Middle frontal gyrus (tissue), 1 donor: Measurements from ENCODE around the gene ANKRD1.
A peak's percentile ranks its signal among the peaks of the same experiment; 100 is the strongest.
"Not testable (repeated sequence)": the region's sequence is repeated elsewhere in the genome, so short reads cannot be mapped to it uniquely, and the experiment has no call there.

Source experiments
- DNase-seq: peaks from one replicate; pipeline ENCODE4 v3.0.0-alpha.2; 2015; ENCODE audit warnings: low spot score; ENCODE audit errors: extremely low spot score

Gene ANKRD1

DNA sequence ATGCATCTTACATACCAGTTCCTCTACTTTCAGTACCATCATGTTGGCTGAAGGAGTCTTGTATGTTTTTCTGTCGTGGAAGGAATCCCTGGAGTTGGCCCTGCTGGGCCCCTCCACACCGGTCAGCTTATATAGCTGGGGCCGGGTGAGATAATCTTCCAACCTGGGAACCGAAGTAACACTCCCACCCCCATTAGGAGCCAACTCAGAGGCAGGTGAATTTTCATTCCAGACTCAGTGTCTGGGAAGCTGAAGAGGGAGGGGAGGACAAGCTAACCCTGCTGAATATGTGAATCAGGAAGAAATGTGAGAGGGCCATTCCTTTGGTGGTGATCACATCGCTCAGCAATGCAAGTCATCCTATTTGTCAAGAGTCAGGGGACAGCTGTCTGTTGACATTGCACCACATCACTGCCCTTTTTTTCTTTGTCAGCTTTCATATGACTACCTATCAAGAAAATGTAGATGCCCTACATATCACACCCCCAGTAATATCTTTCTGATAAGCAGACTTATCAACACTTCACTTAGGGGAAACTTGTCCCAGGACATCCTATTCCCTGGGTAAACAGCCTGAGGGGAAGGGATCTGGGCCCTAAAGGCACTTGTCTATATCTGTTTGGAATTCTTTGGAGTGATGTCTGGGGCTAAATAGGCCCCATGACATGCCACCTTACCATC, at the start of gene ANKRD1:
Gene ANKRD1, minus strand, starts transcription at position 102 of the 681 bp plus-strand sequence. Its CDS starts 60 bp downstream, at position 42.
- DNase-seq, result no peak

- DNase-seq, result no peak
Observed at GRCh38 chr10:90969947-90970673, 49.2 kb upstream of the ANKRD1 start.

GRCh38 chr10:90969121-90969534, 48.2 kb upstream of the ANKRD1 start:
- DNase-seq, result no peak

- no peak for DNase-seq
Observed at GRCh38 chr10:90968328-90969081, 47.6 kb upstream of the ANKRD1 start.

- no peak for DNase-seq
Observed at GRCh38 chr10:90967865-90968264, 47.0 kb upstream of the ANKRD1 start.

DNA sequence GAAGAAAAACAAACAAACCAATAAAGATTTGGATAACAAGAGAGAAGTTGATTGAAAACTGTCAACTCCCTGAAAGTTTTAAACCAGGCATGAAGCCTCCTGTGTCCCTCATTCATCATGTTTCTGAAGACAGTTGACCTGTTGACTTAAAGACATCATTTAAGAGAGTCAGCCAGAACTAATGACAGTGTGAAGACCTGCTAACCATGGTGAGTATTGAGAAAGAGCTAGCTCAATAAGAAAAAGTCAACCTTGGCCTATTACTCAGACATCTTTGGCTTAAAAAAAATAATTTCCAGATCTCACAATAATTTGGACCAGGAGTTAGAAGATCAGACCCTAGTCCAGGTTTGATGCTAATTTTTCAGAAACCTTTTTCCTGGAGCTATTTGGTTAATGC, 45.3 kb upstream of the ANKRD1 start:
- DNase-seq, result no peak

DNA sequence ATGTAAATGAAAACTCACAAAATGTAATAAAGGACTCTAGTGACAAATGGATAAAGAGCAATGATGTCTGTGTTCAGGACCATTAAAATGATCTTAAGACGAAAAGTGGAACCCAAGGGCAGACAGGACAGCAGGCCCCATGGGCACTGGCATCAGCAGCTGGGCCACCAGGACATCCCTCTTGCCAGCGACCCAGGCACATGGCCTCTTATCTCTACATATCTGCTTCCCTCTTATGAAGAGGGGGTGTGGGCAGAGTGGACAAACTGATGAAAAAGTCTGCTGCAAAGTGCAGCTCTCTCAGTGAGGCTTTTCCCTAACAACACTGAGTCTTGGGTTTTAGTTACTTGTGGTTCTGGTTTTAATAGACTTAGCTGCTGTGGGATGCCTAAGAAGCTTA, 44.8 kb upstream of the ANKRD1 start:
- no peak for DNase-seq

DNA sequence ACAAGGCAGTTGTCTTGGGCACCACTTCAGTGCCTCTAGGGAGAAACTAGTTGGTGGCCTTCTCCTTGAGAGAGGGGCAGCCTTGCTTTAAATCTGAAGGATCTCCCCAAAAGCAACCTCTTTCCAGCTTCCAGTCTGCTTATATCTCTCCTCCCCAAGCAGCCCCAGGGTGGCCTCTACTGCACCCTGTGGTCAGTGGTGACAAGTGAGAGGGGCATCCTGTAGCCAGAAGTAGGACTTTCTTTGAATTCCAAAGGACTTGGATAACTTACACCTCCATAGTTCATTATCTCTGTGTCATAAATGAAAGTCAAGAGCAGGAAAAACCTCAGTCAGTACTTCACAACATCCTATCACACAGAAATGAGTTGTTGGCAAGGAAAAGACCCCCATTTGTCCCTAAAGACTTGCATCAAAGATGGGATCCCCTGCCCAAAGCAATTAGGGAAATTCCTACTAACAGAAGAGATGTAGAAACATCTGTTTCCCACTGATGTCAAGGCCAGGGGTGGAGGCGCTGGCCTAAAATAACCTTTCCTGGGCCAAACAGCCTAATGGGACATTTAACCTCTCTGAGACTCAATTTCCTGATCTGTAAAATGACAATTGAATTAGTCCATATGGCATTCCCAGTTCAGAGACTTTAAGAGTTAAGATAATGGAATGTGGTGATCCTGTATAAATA, 44.0 kb upstream of the ANKRD1 start:
- no peak for DNase-seq

DNA sequence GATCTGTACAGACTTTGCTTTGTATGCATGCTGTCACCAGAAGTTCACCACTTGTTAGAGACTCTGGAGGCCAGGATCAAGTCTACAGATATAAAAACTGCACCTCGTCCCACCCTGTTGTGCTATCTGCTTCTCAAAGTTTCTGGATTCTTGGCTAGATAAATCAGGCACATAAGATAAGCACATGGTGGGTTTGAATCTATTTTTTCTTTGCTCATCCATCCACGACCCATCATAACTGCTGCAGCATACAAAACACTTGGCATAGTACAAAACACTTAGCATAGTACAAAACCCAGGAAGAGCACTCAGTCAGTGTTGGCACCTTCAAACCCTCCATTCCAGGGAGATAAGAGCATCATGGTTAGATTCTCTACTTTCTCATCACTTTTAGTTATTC, 42.4 kb upstream of the ANKRD1 start:
- no peak for DNase-seq

DNA sequence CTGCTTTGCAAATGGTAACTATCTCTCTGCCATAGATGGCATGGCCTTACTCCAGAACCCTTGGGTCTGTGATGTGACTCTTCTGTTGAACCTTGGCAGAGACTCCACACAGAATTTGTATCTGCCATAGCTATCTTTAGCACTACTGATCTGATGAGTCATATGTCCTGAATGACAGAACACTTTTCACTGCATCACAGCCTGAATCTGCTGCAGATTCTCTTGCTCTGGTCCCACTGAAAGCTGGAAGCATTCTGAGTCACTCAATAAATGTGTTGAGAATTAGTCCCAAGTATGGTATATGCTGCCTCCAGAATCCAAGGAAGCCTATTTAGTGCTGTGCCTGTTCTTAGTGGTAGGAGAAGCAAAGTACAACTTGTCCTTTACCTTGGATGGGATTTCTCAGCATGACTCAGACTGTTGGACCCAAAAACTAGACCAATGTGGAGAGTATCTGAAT, 39.5 kb upstream of the ANKRD1 start:
- peak; percentile 27 for DNase-seq

DNA sequence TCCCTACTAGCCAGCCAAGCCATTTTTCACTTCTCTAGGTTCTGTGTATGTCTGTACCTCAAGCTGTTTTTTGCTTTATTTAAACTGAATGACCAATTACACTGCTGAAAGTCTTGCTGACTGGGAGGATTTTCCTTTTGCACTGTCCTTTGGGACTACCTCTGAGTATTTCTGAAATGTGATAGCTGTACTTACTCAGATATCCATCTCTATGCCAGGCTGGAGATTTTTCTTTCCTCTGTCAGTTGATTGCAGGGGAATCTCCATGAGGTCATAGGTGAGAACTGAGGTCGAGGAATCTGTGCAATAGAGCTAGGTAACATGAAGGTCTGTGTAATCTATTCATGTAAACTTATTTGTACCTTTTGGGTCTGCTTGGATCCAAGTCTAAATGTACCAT, 38.9 kb upstream of the ANKRD1 start:
- no peak for DNase-seq

GRCh38 chr10:90958781-90959180, 37.9 kb upstream of the ANKRD1 start:
- no peak for DNase-seq

DNA sequence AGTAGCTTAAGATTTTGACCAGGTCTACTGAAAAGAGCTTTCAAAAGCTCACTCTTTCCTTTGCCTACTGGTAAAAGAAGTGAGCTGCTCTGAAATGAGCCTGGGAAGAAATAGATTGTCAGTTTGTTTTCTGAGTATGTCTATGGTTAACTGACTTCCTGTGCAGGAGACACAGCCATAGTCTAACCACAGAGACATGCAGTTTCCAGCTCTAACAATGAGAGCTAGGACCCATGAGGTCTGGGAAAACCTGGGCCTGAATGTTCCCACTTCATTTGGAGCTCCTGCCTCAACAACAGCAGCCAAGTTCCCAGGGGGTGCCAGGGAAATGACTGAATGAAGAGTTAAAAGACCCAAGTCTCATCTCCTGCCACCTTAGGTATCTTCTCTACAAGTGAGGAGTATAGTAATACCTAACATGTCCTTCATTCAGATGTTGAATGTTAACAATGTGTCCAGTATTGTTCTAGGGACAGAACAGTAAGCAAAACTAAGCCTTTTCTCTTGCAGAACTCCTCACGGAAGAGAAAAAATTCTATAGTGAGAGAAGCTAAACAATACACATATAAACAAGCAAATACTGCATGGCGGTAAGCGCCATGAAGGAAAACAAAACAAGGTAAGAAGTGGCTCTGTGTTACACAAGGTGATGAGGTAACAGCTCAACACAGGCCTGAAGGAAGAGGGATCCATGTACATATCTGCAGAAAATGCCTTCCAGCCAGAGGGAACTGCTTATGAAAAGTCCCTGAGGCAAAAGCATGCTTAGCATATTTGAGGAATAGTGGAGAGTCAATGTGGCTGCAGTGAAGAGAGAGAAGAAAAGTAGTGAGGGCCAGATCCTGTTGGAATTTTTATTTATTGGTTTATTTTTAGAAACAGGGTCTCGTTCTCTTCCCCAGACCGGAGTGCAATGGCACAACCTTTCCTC, 26.4 kb upstream of the ANKRD1 start:
- no peak for DNase-seq

DNA sequence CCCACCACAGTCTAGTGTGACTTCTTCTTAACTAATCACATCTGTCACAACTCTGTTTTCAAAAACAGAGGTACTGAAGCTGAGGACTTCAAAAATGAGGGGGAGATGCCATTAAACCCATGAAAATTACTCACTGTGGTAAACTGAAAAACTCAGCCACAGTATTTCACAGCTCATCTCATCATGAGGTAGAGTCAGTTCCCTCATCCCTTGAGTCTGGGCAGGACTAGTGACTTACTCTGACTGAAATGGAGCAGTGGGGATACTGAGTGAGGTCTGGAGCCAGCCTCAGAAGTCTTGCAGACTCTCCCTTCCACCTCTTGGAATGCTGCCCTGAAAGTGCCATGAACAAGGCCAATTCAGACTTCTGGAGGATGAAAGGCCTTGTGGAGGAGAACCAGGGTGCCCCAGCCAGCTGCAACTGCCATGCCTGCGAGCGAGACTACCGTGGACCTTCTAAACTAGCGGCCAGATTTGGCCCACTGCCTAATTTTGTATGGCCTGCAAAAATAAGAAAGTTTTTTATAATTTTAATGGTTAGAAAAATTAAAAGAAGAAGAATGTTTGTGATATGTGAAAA, 24.7 kb upstream of the ANKRD1 start:
- no peak for DNase-seq

DNA sequence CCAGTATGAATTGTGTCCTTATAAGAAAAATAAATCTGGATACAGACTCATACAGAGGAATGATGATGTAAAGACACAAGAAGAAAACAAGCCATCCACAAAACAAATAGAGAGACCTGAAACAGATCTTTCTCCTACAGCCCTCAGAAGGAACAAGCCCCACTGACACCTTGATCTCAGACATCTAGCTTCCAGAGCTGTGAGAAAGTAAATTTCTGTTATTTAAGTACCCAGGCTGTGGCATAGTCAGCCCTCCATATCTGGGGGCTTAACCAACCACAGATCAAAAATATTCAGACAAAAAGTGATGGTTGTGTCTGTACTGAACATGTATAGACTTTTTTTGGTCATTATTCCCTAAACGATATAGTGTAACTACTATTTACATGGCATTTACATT, 23.9 kb upstream of the ANKRD1 start:
- no peak for DNase-seq

DNA sequence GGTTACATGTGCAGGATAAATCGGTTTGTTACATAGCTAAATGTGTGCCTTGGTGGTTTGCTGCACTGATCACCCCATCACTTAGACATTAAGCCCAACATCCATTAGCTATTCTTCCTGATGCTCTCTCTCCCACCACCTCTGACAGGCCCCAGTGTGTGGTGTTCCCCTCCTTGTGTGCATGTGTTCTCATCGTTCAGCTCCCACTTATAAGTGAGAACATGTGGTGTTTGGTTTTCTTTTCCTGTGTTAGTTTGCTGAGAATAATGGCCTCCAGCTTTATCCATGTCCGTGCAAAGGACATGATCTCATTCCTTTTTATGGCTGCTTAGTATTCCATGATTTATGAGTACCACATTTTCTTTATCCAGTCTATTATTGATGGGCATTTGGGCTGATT, 22.1 kb upstream of the ANKRD1 start:
- DNase-seq, result not testable (repeated sequence)

- DNase-seq, result no peak
Observed at GRCh38 chr10:90939648-90940047, 18.8 kb upstream of the ANKRD1 start.

GRCh38 chr10:90939116-90939515, 18.2 kb upstream of the ANKRD1 start:
- no peak for DNase-seq

GRCh38 chr10:90937645-90938258, 16.9 kb upstream of the ANKRD1 start:
- DNase-seq, result no peak

DNA sequence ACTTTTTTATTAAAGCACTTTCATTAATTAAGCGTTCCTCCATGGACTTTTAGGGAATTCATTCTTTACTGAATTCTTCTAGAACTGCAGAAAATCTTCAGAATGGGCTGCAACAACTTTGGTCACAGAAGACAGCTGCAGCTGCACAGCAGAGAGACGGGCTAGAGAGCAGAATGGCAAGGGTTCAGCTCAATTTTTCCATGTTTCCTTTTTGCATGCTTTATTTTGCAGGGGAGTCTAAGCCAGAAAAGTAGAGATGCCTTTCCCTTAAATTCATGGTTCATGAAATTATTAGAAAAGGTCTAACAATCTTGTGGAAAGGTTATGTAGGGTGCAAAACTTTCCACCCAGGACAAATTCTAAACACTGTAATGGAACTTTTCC, 15.4 kb upstream of the ANKRD1 start:
- no peak for DNase-seq
